Measurements from ENCODE around the gene DIO1.

DNA sequence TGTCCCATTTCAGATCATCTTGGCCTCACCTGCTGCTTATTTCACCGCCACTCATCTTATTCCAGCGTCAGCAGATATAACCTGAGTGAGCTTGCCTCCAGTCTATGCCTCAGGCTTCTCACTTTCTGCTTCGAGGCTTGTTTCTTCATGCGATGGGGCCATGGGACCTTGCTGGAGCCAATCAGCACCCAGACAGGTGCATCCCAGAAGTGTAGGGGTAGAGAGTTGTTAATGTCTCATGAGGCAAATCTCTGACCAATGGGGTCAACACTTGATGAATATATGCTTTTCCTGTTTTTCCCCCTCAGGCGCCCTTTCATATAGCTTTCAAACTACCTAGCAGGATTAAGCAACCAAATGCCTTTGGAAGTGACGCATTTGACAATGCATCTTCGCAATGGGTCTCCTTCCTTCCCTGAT lies 3.5 kb upstream of the DIO1 start:
- TF ChIP-seq, protein P1, sequence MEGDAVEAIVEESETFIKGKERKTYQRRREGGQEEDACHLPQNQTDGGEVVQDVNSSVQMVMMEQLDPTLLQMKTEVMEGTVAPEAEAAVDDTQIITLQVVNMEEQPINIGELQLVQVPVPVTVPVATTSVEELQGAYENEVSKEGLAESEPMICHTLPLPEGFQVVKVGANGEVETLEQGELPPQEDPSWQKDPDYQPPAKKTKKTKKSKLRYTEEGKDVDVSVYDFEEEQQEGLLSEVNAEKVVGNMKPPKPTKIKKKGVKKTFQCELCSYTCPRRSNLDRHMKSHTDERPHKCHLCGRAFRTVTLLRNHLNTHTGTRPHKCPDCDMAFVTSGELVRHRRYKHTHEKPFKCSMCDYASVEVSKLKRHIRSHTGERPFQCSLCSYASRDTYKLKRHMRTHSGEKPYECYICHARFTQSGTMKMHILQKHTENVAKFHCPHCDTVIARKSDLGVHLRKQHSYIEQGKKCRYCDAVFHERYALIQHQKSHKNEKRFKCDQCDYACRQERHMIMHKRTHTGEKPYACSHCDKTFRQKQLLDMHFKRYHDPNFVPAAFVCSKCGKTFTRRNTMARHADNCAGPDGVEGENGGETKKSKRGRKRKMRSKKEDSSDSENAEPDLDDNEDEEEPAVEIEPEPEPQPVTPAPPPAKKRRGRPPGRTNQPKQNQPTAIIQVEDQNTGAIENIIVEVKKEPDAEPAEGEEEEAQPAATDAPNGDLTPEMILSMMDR (IDR thresholded peaks at IDR 0.05; ENCODE audit: low read length): no peak
- TF ChIP-seq EZH2 (IDR thresholded peaks at IDR 0.05; ENCODE audit: borderline replicate concordance, low read length): no peak

All from OCI-LY1 (cell line).